GM10266 (cell line): ENCODE measurements around the gene PCDHGB5.
"Not testable (repeated sequence)": the region's sequence is repeated elsewhere in the genome, so short reads cannot be mapped to it uniquely, and the experiment has no call there.

Experiments used
- DNase-seq: peaks from one replicate; pipeline ENCODE4 v3.0.0; 2012; ENCODE audit errors: extremely low spot score
- TF ChIP-seq, protein P1 (sequence below): IDR thresholded peaks from 2 replicates; pipeline ENCODE4 v1.5.1; 2012; ENCODE audit warnings: mild to moderate bottlenecking, low read depth; ENCODE audit not compliant: control insufficient read depth, insufficient read depth; ENCODE audit errors: missing control alignments

The PCDHGB5 gene

DNA sequence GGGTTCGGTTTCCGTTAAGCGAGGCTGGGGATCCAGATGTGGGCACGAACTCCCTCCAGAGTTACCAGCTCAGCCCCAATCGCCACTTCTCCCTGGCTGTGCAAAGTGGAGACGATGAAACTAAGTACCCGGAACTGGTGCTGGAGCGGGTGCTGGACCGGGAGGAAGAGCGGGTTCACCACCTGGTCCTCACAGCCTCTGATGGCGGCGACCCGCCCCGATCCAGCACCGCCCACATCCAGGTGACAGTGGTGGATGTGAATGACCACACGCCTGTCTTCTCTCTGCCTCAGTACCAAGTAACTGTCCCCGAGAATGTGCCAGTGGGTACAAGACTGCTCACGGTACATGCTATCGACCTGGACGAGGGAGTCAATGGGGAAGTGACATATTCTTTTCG, 14.4 kb upstream of the PCDHGB5 start:
- DNase-seq: no peak
- TF ChIP-seq, protein P1, sequence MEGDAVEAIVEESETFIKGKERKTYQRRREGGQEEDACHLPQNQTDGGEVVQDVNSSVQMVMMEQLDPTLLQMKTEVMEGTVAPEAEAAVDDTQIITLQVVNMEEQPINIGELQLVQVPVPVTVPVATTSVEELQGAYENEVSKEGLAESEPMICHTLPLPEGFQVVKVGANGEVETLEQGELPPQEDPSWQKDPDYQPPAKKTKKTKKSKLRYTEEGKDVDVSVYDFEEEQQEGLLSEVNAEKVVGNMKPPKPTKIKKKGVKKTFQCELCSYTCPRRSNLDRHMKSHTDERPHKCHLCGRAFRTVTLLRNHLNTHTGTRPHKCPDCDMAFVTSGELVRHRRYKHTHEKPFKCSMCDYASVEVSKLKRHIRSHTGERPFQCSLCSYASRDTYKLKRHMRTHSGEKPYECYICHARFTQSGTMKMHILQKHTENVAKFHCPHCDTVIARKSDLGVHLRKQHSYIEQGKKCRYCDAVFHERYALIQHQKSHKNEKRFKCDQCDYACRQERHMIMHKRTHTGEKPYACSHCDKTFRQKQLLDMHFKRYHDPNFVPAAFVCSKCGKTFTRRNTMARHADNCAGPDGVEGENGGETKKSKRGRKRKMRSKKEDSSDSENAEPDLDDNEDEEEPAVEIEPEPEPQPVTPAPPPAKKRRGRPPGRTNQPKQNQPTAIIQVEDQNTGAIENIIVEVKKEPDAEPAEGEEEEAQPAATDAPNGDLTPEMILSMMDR: no peak

DNA sequence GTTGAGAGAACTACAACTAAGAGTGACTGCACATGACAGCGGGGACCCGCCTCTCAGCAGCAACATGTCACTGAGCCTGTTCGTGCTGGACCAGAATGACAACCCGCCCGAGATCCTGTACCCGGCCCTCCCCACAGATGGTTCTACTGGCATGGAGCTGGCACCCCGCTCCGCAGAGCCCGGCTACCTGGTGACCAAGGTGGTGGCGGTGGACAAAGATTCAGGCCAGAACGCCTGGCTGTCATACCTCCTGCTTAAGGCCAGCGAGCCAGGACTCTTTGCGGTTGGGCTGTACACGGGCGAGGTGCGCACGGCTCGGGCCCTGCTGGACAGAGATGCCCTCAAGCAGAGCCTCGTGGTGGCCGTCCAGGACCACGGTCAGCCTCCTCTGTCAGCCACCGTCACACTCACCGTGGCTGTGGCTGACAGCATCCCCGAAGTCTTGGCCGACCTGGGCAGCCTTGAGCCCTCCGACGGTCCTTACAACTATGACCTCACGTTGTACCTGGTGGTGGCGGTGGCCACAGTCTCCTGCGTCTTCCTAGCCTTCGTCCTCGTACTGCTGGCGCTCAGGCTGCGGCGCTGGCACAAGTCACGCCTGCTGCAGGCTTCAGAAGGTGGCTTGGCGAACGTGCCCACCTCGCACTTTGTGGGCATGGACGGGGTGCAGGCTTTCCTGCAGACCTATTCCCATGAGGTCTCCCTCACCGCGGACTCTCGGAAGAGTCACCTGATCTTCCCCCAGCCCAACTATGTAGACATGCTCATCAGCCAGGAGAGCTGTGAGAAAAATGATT, 13.1 kb upstream of the PCDHGB5 start:
- no peak for DNase-seq
- TF ChIP-seq, protein P1: no peak

DNA sequence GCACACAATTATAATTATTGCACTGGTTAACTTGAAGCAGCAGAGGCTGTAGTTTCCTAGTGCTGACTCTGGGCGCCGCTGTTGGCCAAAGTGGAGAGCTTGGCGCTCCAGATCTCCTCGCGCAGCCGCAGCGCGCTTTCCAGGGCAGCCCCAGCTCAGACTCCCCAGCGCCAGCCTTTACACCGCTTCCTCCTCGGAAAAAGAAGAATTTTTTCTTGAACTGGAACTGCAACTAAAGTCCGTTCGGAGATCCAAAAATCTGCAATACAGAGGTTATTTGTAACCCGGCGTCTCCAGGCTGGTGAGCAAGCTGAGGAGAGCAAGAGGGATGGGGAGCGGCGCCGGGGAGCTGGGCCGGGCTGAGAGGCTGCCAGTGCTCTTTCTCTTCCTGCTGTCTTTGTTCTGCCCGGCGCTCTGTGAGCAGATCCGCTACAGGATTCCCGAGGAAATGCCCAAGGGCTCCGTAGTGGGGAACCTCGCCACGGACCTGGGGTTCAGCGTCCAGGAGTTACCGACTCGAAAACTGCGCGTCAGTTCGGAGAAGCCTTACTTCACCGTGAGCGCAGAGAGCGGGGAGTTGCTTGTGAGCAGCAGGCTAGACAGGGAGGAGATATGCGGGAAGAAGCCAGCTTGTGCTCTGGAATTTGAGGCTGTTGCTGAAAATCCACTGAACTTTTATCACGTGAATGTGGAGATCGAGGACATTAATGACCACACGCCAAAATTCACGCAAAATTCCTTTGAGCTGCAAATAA, 10.0 kb upstream of the PCDHGB5 start, which contains the start of gene PCDHGB4:
PCDHGB4 (plus strand) TSS at position 142 of the 755 bp plus-strand sequence; CDS start at position 329, 187 bp downstream.
- not testable (repeated sequence) for DNase-seq

DNA sequence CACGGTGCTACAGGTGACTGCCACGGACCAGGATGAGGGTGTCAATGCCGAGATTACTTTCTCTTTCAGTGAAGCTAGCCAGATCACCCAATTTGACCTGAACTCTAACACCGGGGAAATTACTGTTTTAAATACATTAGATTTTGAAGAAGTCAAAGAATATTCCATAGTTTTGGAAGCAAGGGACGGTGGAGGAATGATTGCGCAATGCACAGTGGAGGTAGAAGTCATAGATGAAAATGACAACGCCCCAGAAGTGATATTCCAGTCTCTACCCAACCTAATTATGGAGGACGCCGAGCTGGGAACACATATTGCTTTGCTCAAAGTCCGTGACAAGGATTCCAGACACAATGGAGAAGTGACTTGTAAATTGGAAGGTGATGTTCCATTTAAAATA, 9.1 kb upstream of the PCDHGB5 start:
- no peak for DNase-seq
- TF ChIP-seq, protein P1: no peak

DNA sequence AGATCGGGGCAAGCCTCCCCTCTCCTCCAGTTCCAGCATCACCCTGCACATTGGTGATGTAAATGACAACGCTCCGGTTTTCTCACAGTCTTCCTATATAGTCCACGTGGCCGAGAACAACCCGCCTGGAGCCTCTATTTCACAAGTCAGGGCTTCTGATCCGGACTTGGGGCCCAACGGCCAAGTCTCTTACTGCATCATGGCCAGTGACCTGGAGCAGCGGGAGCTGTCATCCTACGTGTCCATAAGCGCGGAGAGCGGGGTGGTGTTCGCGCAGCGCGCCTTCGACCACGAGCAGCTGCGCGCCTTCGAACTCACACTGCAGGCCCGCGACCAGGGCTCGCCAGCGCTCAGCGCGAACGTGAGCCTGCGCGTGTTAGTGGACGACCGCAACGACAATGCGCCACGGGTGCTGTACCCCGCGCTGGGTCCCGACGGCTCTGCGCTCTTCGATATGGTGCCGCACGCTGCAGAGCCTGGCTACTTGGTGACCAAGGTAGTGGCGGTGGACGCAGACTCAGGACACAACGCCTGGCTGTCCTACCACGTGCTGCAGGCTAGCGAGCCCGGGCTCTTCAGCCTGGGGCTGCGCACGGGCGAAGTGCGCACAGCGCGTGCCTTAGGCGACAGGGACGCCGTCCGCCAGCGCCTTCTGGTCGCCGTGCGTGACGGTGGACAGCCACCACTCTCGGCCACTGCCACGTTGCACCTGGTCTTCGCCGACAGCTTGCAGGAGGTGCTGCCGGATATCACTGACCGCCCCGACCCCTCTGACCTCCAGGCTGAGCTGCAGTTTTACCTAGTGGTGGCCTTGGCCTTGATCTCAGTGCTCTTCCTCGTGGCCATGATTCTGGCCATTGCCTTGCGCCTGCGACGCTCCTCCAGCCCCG, 8.3 kb upstream of the PCDHGB5 start:
- TF ChIP-seq, protein P1: no peak
- DNase-seq: no peak

DNA sequence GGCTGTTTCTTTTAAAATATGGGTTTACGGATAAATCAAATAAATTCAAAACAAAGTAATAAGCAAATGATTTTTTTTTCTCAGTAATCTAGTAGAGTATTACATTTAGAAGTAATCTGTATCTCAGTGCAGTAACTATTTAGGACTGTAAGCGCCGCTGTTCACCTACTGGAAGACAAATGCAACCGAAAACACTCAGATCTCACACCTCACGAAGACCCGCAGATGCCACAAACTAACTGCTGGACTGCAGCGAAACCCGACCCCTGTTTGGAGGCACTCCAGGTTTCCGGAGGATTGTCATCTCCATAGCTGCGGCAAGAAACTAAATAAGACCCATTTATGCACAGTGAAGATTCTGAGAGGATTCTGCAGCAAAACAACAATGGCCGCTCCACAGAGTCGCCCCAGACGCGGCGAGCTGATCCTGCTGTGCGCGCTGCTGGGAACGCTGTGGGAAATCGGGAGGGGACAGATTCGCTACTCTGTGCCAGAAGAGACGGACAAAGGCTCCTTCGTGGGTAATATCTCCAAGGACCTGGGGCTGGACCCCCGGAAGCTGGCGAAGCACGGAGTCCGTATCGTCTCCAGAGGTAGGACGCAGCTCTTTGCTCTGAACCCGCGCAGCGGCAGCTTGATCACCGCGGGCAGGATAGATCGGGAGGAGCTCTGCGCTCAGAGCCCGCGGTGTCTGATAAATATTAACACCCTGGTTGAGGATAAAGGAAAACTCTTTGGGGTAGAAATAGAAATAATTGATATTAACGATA, 5.1 kb upstream of the PCDHGB5 start, which contains the start of gene PCDHGA8:
PCDHGA8 (plus strand) TSS at position 205 of the 770 bp plus-strand sequence; CDS start at position 386, 181 bp downstream.
- DNase-seq: no peak
- TF ChIP-seq, protein P1: no peak
